PFSK-1 (cell line): ENCODE data around the gene TEX53.

Experiments used
- FOXP2 ChIP-seq: optimal IDR thresholded peaks from 2 replicates; pipeline ENCODE3; 2011; ENCODE audit warnings: borderline replicate concordance, control low read depth, inconsistent platforms; ENCODE audit not compliant: insufficient read depth; ENCODE audit errors: extremely low read length, extremely low read depth
- POLR2AphosphoS5 ChIP-seq: IDR thresholded peaks from 2 replicates; pipeline ENCODE4 v1.6.1; 2012; ENCODE audit warnings: low read depth, mild to moderate bottlenecking, control low read depth, low read length, moderate library complexity
- REST ChIP-seq, 2 experiments: IDR thresholded peaks; 2 replicates each; pipeline versions ENCODE4 v1.6.1 to v1.8.0; 2011 to 2012; ENCODE audit warnings: low read depth in 2 of 2, low read length in 2 of 2, control low read depth in 1 of 2, inconsistent platforms in 1 of 2, mild to moderate bottlenecking in 1 of 2, moderate library complexity in 1 of 2; ENCODE audit not compliant: insufficient read depth in 1 of 2
- SIN3A ChIP-seq: IDR thresholded peaks from 2 replicates; pipeline ENCODE4 v1.6.1; 2012; ENCODE audit warnings: mild to moderate bottlenecking, low read length, moderate library complexity, borderline replicate concordance; ENCODE audit not compliant: insufficient read depth
- TAF1 ChIP-seq: IDR thresholded peaks from 2 replicates; pipeline ENCODE4 v1.6.1; 2012; ENCODE audit warnings: low read length, control low read depth, borderline replicate concordance; ENCODE audit not compliant: insufficient read depth

DNA sequence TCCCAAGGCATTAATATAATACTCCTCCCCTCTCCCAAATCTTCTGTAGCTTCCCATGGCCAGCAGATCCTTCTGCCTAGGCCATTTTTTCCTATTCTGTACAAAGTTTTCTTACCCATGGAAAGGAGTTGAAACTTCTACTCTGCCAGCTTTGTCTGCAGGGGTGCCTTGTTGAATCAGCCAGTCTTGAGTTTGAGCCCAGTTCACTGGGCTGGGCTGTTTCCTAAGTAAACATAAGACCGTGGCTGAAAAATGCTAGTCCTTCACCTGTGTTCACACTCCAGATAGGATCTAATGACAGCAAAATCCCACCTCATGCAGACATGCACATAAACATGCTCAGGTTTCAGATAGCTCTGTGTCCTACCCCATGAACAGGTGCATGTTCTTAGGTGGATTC lies 14.0 kb upstream of the TEX53 start:
- TF ChIP-seq REST (IDR thresholded peaks at IDR 0.05; ENCODE audit: insufficient read depth in 1 of 2, low read depth in 2 of 2, low read length in 2 of 2) (no peak), FOXP2 (no peak), SIN3A (no peak), POLR2AphosphoS5 (no peak), TAF1 (no peak)
